Keratinocyte (primary cell): ENCODE results near the gene MALL.

ENCODE experiments used
- EZH2 ChIP-seq: IDR thresholded peaks from one replicate; pipeline ENCODE4 v1.6.1; 2012; ENCODE audit warnings: inconsistent platforms, mild to moderate bottlenecking, low read length, moderate library complexity
- TF ChIP-seq, protein P1 (sequence below), 3 experiments: IDR thresholded peaks in 1 of 3; conservative IDR thresholded peaks in 1 of 3; optimal IDR thresholded peaks in 1 of 3; 2 replicates in 2 of 3; 3 replicates in 1 of 3; pipeline versions ENCODE3 to v1.5.1; 2011; ENCODE audit warnings: low read length in 3 of 3, mild to moderate bottlenecking in 3 of 3, moderate library complexity in 2 of 3, control low read depth in 1 of 3, inconsistent platforms in 1 of 3; ENCODE audit not compliant: insufficient read depth in 2 of 3; ENCODE audit errors: extremely low read depth in 1 of 3

DNA sequence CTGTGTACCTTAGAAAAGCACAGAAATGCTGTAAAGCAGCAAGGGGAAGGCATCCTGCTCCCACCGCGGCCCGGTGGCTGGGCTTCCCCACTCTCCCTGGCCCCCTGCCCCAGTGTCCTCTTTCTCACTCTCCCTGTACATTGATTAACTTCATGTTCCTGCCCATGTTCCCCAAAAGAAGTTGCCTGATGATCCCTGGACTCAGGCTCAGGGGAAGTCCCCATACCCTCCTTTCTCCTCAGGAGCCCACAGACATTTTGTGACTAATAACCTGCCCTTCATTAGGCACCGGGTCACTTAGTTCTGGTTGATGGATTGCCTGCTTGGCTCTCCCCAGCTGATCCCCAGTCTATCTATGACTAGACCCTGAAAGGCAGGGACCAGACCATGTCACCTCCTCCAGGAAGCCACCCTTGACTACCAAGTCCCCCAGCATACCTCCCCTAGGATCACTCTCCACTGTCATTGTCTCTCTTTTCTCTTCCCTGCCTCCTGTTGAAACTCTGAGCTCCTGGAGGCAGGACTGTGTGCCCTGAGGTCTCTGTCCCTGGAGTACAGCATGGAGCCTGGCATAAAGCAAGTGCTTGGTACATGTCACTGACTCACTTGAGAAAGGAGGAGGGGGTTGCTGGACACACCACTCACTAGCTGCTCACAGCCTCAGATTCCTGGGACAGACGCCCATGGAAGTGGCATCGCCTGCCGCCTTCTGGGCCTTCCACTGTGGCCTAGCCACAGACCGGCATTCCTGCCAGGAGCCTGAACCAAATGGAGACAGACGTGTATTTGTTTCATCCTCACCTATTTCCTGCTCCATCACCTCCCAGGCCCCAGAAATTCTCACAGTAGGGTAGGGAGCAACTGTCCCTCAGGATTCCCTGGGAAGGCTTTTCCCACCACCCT is 13.5 kb downstream of the MALL start:
- TF ChIP-seq, protein P1, sequence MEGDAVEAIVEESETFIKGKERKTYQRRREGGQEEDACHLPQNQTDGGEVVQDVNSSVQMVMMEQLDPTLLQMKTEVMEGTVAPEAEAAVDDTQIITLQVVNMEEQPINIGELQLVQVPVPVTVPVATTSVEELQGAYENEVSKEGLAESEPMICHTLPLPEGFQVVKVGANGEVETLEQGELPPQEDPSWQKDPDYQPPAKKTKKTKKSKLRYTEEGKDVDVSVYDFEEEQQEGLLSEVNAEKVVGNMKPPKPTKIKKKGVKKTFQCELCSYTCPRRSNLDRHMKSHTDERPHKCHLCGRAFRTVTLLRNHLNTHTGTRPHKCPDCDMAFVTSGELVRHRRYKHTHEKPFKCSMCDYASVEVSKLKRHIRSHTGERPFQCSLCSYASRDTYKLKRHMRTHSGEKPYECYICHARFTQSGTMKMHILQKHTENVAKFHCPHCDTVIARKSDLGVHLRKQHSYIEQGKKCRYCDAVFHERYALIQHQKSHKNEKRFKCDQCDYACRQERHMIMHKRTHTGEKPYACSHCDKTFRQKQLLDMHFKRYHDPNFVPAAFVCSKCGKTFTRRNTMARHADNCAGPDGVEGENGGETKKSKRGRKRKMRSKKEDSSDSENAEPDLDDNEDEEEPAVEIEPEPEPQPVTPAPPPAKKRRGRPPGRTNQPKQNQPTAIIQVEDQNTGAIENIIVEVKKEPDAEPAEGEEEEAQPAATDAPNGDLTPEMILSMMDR (optimal IDR thresholded peaks at IDR 0.05 in 1 of 3, IDR thresholded peaks at IDR 0.05 in 1 of 3, conservative IDR thresholded peaks at IDR 0.05 in 1 of 3; ENCODE audit: extremely low read depth in 1 of 3, insufficient read depth in 2 of 3, low read length in 3 of 3) = no peak
- no peak for TF ChIP-seq EZH2
